ENCODE data around the gene SLC38A10. TPM values are rescaled to one million over a fixed set of nuclear protein-coding genes. Genes with fewer than 3 reads are reported as not detected.

Gene SLC38A10
- total and polyA plus RNA-seq, 10 of the 15 experiments (the other 5 are each of a cell fraction or from before 2014, with no cell fraction given): 0.52 to 67.9 (median 22.1) TPM

DNA sequence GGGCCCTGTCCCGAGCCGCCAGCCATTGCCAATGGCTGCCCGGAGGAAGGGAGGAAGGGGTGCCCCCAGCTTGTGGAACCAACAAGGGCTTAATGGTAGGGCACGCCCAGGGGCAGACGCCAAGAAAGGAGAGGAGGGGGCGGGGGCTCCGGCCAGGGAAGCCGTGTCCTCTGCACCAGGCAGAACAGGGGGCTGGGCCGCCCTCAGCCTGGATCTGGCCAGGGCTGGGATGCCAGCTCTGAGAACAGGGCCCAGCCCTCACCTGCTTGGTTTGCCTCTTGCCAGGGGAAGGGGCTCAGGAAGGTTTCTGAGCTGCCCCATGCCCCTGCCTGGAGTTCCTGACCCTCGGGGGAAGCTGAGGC, 35.8 kb upstream of the SLC38A10 start (continued):
- TF ChIP-seq NFXL1 (IDR thresholded peaks at IDR 0.05; ENCODE audit: borderline replicate concordance) (no peak), SIX5 (IDR thresholded peaks at IDR 0.05; ENCODE audit: low read depth, low read length, severe bottlenecking) (no peak), BRCA1 (IDR thresholded peaks at IDR 0.05; ENCODE audit: low read depth, low read length) (no peak)

DNA sequence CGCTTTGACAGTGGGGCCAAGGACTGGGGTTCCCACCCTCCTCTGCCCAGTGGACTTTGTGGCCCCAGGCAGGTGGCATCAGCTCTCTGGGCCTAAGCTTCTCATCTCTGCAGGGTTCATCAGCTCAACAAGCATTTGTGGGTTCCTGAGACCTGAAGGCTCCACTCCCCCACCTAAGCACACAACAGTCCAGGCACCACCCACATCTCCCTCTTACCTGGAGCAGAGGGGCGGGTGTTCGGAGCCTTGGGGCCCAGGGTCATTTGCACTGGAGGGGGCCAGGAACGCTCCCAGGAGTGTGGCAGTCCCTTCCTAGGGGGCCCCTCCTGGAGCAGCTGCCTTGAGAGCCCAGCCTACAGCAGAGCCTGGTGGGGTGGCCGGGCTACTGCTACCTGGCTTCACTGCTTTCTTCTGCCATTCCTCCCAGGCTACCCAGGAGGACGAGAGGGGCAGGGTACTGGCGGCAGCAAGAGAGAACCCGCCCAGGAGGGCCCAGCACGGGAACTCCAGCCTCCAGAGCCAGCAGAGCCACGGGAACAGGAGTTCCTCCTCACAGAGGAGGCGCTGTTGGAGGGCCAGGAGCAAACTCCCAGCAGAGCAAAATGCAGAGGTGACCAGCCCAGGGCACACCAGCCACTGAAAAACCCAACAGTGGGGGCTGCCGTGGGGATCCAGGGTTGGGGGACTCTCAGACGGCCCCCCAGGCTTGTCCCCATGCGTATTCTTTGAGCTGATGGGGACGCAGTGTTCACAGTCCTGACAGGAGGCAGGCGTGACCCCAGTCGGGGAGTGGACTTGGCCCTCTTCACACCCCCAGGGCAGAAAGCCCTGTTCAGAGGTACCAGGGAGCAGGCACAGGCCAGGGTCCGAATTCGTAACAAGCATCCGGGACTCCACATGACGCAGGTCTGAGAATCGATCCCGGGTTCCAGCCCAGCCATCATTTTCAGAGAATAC, 35.1 kb upstream of the SLC38A10 start:
- Histone ChIP-seq H3K9ac (ENCODE audit: control insufficient read depth, insufficient read depth, low read length) (no peak overlapping the region), H4K20me1 (ENCODE audit: control insufficient read depth, insufficient read depth) (peaks cover 4% of the 10 kb centered on the region), H3K79me2 (ENCODE audit: control insufficient read depth, insufficient read depth, low read length) (no peaks in the 10 kb centered on the region), H3K4me3 (no peak overlapping the region), H3K4me2 (ENCODE audit: control insufficient read depth, insufficient read depth) (no peak overlapping the region), H3K27me3 (replicated peaks in 1 of 2; ENCODE audit: control insufficient read depth in 2 of 2, insufficient read depth in 2 of 2, low read length in 1 of 2) (peaks cover under 1 to 2% of the 10 kb centered on the region in 2 experiments; a peak in 3 of 4 replicates), H3K4me1 (ENCODE audit: control insufficient read depth, insufficient read depth, low read length) (peaks cover 6% of the 10 kb centered on the region; the same call in 1 of the 2 replicates), H3K36me3 (ENCODE audit: control insufficient read depth in 2 of 2, insufficient read depth in 2 of 2, low read length in 1 of 2) (no peaks in the 10 kb centered on the region), H3K9me3 (replicated peaks; ENCODE audit: control insufficient read depth, insufficient read depth, low read length) (no peaks in the 10 kb centered on the region), H2AFZ (ENCODE audit: control insufficient read depth, low read depth, low read length) (no peak overlapping the region), H3K27ac (ENCODE audit: control insufficient read depth, insufficient read depth) (no peak overlapping the region)
- no TSS peak for BruUV-seq (replicated peaks)
- in situ Hi-C loops (cut with MboI): no loop called here
- SMC1A ChIA-PET (ENCODE audit: uncharacterized antibody, unreplicated experiment): no interaction called here
- RAD21 ChIA-PET (ENCODE audit: unreplicated experiment): no interaction called here
- TF ChIP-seq NR2C2 (IDR thresholded peaks at IDR 0.05; ENCODE audit: borderline replicate concordance, control insufficient read depth, insufficient read length, low read depth): no peak
- TF ChIP-seq, protein P1, sequence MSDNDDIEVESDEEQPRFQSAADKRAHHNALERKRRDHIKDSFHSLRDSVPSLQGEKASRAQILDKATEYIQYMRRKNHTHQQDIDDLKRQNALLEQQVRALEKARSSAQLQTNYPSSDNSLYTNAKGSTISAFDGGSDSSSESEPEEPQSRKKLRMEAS (IDR thresholded peaks at IDR 0.05; ENCODE audit: low read depth, low read length): no peak
- TF ChIP-seq MEF2A (IDR thresholded peaks at IDR 0.05; ENCODE audit: insufficient read depth, low read depth, low read length): no peak
- no peak for TF ChIP-seq EED (IDR thresholded peaks at IDR 0.05; ENCODE audit: low read depth)
- no peak for TF ChIP-seq MXI1 (IDR thresholded peaks at IDR 0.05; ENCODE audit: low read depth, low read length)
- TF ChIP-seq DPF2 (IDR thresholded peaks at IDR 0.05): no peak
- no peak for TF ChIP-seq FOS (IDR thresholded peaks at IDR 0.05; ENCODE audit: borderline replicate concordance, extremely low read depth, insufficient read length)
- no peak for TF ChIP-seq ZNF384 (IDR thresholded peaks at IDR 0.05; ENCODE audit: borderline replicate concordance, low read depth, low read length)
- TF ChIP-seq ZNF24 (IDR thresholded peaks at IDR 0.05): no peak
- TF ChIP-seq, protein P2, sequence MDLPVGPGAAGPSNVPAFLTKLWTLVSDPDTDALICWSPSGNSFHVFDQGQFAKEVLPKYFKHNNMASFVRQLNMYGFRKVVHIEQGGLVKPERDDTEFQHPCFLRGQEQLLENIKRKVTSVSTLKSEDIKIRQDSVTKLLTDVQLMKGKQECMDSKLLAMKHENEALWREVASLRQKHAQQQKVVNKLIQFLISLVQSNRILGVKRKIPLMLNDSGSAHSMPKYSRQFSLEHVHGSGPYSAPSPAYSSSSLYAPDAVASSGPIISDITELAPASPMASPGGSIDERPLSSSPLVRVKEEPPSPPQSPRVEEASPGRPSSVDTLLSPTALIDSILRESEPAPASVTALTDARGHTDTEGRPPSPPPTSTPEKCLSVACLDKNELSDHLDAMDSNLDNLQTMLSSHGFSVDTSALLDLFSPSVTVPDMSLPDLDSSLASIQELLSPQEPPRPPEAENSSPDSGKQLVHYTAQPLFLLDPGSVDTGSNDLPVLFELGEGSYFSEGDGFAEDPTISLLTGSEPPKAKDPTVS (IDR thresholded peaks at IDR 0.05; ENCODE audit: low read depth, low read length): no peak
- TF ChIP-seq NFYB (IDR thresholded peaks at IDR 0.05; ENCODE audit: insufficient read depth, low read depth, low read length): no peak
- TF ChIP-seq SREBF1 (IDR thresholded peaks at IDR 0.05; ENCODE audit: low read length): no peak
- TF ChIP-seq YBX1 (IDR thresholded peaks at IDR 0.05): no peak
- TF ChIP-seq SIX5 (IDR thresholded peaks at IDR 0.05; ENCODE audit: low read depth, low read length, severe bottlenecking): no peak
- no peak for TF ChIP-seq NRF1 (conservative IDR thresholded peaks at IDR 0.05; ENCODE audit: low read depth, low read length)
- TF ChIP-seq, protein P3, sequence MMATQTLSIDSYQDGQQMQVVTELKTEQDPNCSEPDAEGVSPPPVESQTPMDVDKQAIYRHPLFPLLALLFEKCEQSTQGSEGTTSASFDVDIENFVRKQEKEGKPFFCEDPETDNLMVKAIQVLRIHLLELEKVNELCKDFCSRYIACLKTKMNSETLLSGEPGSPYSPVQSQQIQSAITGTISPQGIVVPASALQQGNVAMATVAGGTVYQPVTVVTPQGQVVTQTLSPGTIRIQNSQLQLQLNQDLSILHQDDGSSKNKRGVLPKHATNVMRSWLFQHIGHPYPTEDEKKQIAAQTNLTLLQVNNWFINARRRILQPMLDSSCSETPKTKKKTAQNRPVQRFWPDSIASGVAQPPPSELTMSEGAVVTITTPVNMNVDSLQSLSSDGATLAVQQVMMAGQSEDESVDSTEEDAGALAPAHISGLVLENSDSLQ (IDR thresholded peaks at IDR 0.05): no peak
- TF ChIP-seq CBFB (IDR thresholded peaks at IDR 0.05; ENCODE audit: low read depth): no peak
- intact Hi-C loops (cut with micrococcal nuclease; ENCODE audit: unreplicated experiment): no loop called here
- DNase-seq (ENCODE audit: low read depth, low spot score) (no peak), FAIRE-seq (no peak), ATAC-seq (peak; percentile 15)
- CTCF ChIA-PET: no interaction called here
- POLR2A ChIA-PET: interaction anchor here (1.0 kb wide), 1 partner anchor 16 kb away, joined by 3 read pairs; no protein-coding TSS in a partner anchor
- 32% methylated on average over 23 of the region's 23 CpGs for WGBS (ENCODE audit: insufficient coverage, insufficient replicate concordance, low lambda C conversion rate, missing lambda C conversion rate)
